AG08396 (cell line): Measurements from ENCODE around the gene AACS.
"Not testable (repeated sequence)": the region's sequence is repeated elsewhere in the genome, so short reads cannot be mapped to it uniquely, and the experiment has no call there.

Experiments
- DNase-seq: peaks from one replicate; pipeline ENCODE4 v3.0.0; 2012; ENCODE audit warnings: low spot score, mixed read lengths

Gene AACS

GRCh38 chr12:125057708-125058107, 7.5 kb upstream of the AACS start:
- DNase-seq: peak; percentile 25

GRCh38 chr12:125061229-125061628, 4.0 kb upstream of the AACS start:
- no peak for DNase-seq

- not testable (repeated sequence) for DNase-seq
These were observed 1.7 kb upstream of the AACS start for GRCh38 chr12:125063522-125063921.

DNA sequence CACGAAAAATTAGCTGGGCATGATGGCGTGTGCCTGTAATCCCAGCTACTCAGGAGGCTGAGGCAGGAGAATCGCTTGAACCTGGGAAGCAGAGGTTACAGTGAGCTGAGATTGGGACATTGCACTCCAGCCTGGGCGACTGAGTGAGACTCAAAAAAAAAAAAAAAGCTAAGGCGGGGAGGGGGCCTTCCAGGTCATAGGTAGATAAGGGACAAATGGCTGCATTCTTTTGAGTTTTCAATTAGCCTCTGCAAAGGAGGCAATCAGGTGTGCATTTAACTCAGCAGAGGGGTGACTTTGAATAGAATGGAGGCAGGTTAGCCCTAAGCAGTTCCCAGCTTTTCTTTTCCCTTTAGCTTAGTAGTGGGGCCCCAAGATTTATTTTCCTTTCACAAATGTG, 743 bp upstream of the AACS start:
- no peak for DNase-seq

GRCh38 chr12:125065919-125066570, 810 bp downstream of the AACS start:
- DNase-seq: no peak

GRCh38 chr12:125068391-125068790, 3.2 kb downstream of the AACS start:
- DNase-seq: no peak

GRCh38 chr12:125069616-125070015, 4.4 kb downstream of the AACS start:
- no peak for DNase-seq

- no peak for DNase-seq
These were observed 4.9 kb downstream of the AACS start for GRCh38 chr12:125070112-125070511.

DNA sequence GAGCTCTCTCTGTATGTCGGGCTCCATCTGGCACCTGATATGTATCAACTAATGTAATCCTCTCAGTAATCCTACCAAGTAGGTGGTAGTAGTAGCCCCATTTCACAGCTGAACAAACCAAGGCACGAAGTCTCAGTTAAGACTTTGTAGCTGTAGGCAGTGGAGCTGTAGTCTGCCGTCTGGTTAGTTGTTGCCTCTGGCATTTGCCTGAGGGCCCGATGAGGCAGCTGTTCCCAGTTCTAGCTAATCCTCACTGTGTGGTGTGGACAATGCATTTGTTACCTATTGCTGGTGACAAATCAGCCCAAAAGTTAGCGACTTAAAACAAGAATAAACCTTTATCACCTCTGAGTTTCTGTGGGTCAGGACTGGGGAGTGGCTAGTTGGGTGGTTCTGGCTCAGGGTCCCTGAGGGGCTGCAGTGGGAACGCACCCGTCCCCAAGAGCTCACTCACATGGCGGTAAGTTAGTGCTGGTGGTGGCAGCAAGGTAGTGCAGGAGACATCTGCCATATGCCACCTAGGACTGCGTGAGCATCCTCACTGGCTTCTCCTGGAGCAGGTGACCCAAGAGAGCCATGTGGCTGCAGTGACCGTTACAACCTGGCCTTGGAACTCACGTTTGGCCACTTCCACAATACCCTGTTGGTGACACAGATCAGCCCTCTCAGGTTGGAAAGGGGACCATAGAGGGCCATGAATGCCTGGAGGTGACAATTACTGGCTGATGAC, 5.6 kb downstream of the AACS start:
- DNase-seq: no peak

DNA sequence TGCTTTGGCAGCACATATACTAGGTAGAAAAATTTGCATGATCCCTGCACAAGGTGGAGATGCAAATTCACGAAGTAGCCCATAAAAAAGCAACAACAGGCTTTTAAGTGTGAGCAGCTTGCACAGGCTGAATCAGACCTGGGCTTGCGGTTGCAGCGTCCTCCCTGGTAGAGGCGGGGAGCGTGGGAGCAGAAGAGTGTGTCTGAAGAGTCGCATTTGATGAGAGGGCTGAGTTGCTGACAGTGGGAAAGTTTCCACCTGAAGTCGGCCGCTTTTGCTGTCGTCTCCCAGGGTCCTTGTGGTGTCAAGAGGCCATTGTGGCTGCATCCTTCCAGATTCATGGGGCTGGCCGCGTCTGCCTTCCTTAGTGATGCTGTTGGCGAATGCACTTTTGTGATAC, 6.2 kb downstream of the AACS start:
- no peak for DNase-seq

DNA sequence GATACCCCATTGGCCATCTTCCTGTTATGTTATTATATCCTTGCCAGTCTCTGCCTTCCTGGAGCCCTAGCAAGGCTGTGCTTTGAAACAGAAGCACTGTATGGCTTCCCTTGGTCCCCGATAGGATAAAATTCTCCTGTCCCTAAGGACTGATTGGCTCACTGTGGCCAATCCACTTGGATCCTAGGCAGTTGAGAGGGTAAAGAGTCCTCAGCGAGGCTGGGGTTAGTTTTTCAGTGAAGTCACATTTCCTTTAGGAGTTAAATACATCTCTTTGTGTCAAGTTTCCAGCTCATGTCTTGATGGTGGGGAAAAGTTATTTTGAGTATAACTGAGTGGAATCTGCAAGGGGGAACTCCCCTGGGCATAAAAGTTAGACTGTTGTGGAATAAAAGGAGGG, 7.3 kb downstream of the AACS start:
- no peak for DNase-seq

- not testable (repeated sequence) for DNase-seq
These were observed 9.1 kb downstream of the AACS start for GRCh38 chr12:125074294-125074693.

DNA sequence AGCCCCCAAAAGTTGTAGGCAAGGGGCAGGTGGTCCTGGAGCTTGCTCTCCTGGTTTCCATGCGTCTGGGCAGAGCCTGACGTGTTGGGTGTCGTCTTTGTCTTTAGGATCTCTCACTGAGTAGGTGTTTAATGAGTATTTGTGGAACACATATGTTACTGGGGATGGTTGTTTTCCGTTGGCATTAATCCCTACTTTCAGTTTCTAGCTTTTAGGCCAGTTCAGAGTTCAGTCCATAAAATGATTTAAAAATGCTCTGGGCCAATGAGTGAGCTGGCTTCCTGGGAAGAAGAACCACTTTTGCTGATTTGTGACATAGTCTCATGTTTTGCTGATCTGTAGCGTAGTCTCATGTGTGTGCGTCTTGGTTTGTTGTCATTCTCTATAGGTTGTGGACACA, 10.9 kb downstream of the AACS start:
- no peak for DNase-seq

DNA sequence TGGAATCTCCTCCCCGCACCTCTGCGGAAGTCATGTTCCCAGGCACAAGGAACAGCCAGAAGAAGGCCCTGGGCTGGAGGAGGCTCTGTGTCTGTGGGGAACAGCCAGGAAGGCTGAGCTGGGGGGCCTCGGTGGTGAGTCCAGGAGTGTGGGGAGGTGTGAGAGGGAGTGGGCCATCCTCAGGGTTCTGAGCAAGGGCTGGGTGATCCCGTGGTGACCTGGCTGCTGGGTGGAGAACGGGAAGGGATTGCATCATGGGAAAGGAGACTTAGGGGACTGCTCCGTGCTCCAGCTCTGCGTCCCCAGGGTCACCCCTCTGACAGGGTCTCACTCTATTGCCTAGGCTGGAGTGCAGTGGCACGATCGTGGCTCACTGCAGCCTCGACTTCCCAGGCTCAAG, 13.8 kb downstream of the AACS start:
- no peak for DNase-seq

- DNase-seq: no peak
These were observed 14.7 kb downstream of the AACS start for GRCh38 chr12:125079648-125080645.

DNA sequence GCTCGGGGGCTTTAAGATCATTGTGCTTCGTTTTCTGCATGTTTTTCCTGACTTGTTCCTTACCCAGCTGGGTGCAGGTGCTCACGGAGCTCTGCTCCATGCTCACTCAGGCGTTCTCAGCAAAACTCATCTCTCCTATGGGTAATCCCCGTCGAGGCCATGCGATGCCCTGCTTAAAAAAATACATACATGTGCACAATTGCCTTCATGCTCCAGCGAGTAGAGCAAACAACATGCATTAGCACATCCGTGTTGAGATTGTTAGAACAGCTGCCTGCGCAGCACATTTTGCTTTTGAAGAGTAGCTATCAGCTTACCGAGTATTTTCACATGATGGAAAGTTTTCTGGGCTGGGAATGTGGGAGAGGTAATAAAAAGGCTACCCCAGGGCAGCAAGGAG, 16.2 kb downstream of the AACS start:
- DNase-seq: no peak

DNA sequence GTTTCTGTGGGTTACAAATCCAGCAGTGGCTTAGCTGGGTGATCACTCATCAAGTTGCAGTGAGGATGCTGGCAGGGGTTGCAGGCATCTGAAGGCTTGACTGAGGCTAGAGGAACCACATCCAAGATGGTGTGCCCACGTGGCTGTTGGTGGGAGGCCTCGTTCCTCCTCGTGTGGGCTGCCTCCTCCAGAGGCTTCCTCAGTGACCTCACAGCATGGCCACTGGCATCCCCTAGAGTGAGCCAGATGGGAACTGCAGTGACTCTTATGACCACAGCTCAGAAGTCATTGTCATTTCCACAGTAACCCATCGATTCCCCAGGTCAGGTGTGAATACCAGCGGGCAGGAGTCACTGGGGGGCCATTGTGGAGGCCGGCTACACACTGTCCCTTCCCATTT, 17.8 kb downstream of the AACS start:
- DNase-seq: no peak

DNA sequence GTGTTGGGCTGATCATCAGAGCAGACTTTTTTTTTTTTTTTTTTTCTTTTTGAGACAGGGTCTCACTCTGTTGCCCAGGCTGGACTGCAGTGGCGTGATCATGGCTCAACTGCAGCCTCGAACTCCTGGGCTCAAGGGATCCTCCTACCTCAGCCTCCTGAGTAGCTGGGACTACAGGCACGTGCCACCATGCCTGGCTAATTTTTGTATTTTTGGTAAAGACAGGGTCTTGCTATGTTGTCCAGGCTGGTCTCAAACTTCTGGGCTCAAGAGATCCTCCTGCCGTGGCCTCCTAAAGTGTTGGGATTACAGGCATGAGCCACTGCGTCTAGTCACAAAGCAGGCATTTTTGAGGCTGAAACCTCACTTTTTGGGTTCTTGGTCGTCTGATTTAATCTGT, 23.0 kb downstream of the AACS start:
- DNase-seq: not testable (repeated sequence)

DNA sequence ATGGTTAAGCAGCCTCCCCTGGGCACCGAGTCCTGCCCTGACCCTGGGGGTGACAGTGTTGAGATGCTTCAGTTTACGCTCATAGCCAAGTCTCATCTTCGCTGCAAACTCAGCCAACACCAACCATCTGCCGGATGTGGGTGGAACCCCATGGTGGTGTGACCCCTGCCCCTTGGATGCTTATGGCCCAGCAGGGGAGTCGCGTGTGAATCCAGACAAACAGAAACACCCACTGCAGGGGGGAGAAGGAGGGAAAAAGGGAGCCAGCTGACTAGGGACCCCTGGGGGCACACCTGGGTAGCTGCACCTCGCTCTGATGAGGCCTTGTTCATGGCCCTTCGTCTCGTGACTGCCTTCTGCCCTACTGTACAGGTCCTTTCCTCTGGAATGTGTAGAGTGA, 23.8 kb downstream of the AACS start:
- no peak for DNase-seq

DNA sequence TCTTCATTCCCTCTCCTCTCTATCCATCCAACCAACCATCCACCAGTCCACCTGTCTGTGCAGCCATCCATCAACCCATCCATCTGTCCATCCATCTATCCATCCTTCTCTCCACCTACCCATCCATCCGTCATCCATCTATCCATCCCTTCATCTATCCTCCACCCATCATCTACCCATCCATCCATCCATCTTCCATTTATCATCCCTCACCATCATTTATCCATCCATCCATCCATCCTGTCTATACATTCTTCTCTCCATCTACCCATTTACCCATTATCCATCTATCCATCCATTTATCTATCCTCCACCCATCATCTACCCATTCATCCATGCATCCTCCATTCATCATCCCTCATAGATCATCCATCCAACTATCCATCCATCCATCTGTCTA, 24.4 kb downstream of the AACS start:
- no peak for DNase-seq

DNA sequence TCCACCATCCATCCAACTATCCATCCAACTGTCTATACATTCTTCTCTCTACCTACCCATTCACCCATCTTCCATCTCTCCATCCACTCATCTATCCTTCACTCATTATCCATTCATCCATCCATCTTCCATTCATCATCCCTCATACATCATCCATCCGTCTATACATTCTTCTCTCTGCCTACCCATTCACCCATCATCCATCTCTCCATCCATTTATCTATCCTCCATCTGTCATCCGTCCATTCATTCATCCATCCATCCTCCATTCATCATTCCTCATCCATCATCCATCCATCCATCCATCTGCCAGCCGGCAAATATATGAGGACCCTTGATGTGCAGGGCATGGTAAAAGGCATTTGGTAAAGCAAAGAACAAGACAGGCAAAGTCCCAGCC, 25.2 kb downstream of the AACS start:
- no peak for DNase-seq

DNA sequence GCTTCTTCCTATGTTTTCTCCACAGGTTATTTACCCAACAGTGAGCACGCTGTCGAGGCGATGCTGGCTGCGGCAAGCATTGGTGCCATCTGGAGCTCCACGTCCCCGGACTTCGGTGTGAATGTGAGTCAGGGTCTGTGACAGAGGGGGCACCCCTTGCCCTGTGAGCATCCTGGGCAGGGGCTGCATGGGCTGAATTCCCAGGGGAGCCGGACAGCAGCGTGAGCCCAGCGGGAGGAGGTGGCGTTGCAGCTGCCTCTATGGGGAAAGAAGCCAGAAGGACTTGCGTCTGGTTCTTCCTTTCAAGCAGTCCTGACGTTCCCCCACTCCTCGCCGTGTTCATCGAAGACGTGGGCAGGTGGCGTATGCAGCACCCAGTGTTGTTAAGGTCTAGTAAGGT, 26.2 kb downstream of the AACS start:
- no peak for DNase-seq
